IPS-15b (cell line): ENCODE results near the gene RANBP1.

Source experiments
- H3K27me3 ChIP-seq: one replicate; pipeline ENCODE4 v1.6.1; 2013; ENCODE audit warnings: low read length; ENCODE audit not compliant: control insufficient read depth, insufficient read depth
- H3K36me3 ChIP-seq: one replicate; pipeline ENCODE4 v1.6.1; 2013; ENCODE audit warnings: low read length; ENCODE audit not compliant: control insufficient read depth, insufficient read depth
- H3K4me1 ChIP-seq: one replicate; pipeline ENCODE4 v1.6.1; 2013; ENCODE audit warnings: mild to moderate bottlenecking, low read length; ENCODE audit not compliant: control insufficient read depth, insufficient read depth
- H3K4me3 ChIP-seq: one replicate; pipeline ENCODE4 v1.5.1; 2013; ENCODE audit warnings: low read depth, low read length
- H3K9ac ChIP-seq: one replicate; pipeline ENCODE4 v1.6.1; 2013; ENCODE audit warnings: low read depth, mild to moderate bottlenecking, low read length
- H3K9me3 ChIP-seq: one replicate; pipeline ENCODE4 v1.6.1; 2013; ENCODE audit warnings: mild to moderate bottlenecking, low read length; ENCODE audit not compliant: control insufficient read depth, insufficient read depth

RANBP1 gene

GRCh38 chr22:20148414-20148813, 32.5 kb downstream of the RANBP1 start:
- peaks cover 3% of the 10 kb centered on the region for H3K36me3 ChIP-seq
- H3K4me3 ChIP-seq, result no peak overlapping the region
- no peaks in the 10 kb centered on the region for H3K27me3 ChIP-seq
- no peak overlapping the region for H3K9ac ChIP-seq
- H3K4me1 ChIP-seq, result no peaks in the 10 kb centered on the region
- no peaks in the 10 kb centered on the region for H3K9me3 ChIP-seq

DNA sequence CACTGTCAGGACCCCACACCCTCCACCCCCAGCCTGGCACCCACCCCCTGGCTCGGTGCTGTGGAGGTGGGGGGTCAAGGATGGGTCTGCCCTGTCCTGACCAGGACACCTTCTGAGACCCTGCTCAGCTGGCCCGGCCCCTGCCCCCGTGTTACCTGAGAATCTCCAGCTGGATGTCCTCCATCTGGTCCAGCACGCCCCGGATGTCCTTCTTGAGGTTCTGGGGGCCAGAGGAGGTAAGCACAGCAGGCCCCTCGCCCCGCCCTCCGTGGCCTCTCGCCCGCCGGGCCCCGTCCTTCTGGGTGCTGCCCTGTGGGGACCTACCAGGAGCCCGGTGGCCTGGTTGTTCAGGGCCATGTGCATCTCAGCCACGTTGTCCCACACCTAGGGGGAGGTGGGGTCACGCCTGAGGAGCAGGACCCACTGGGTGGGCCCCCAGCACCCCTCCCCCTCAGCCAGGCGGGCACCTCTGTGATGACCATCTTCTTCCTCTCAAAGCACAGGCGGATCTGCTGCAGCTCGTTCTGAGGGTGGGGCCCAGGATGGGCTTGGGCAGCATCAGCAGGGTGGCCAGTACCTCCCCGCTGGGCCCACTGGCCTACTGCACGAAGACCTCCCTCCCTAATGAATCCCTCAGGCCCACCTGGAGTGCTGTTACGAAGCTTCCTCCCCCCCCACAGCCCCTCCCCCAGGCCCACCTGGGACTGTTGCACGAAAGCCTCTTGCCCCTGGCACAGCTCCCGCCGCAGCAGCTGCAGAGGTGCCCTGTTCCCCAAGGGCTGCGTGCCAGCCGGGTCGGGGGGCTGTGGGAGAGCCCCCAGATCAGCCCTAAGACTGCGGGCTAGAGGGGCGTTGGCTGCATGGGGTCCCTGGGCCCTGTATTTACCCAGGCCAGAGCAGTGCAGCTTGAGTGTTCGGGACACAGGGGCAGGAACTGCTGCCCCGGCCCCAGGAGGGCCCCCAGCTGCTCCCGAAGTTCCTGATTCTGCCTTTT, 33.6 kb downstream of the RANBP1 start:
- H3K9ac ChIP-seq, result no peak overlapping the region
- no peaks in the 10 kb centered on the region for H3K4me1 ChIP-seq
- no peak overlapping the region for H3K4me3 ChIP-seq
- no peaks in the 10 kb centered on the region for H3K27me3 ChIP-seq
- H3K36me3 ChIP-seq, result no peaks in the 10 kb centered on the region
- no peaks in the 10 kb centered on the region for H3K9me3 ChIP-seq

DNA sequence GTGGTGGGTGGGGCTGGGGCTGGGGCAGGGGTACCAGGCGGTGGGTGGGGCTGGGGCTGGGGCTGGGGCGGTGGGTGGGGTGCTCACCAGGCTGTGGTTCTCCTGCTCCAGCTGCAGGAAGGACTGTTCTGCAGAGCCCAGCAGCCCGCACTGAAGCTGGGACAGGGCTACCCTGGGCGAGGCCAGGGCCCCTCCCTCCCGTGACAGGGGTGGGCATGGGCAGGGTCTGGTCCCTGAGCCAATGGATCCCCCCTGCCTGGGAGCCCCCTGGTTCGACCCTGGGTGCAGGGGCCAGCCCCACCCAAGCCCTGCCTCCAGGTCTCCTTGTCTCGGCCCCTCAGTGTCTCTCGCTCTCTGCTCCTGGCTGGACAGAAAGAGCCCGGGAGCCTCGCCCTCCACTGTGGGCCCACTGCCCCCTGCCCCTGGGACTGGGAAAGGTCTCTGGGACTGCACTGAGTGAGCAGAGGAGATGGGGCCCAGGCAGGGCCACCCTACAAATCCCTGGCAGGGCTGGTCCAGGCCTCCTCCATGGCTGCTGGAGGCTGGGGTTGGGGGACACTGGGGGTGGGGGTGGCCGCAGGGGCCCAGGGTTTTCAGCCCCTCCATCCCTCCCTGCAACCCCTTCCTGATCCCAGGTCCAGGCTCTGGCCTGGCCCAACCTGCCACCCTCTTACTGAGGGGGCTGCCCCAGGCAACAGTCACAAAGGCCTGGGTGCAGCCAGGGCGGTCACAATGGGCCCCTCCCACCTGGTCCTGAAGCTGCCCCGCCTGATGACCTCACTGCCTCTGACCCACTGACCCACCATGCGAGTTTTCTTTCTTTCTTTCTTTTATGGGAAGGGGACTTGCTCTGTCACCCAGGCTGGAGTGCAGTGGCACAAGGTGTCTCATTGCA, 34.7 kb downstream of the RANBP1 start, which contains the start of gene CCDC188:
CCDC188 (minus strand) TSS at position 675 of the 895 bp plus-strand sequence; CDS start at position 606, 69 bp downstream.
- no peak within 1 kb of the TSS for H3K4me3 ChIP-seq
- H3K9me3 ChIP-seq, result no peaks in the 10 kb centered on the region
- no peaks in the 10 kb centered on the region for H3K27me3 ChIP-seq
- H3K9ac ChIP-seq, result no peak within 1 kb of the TSS
- H3K36me3 ChIP-seq, result no peaks in the 10 kb centered on the region
- no peaks in the 10 kb centered on the region for H3K4me1 ChIP-seq

- Histone ChIP-seq H3K9ac (no peak overlapping the region), H3K4me1 (no peaks in the 10 kb centered on the region), H3K27me3 (no peaks in the 10 kb centered on the region), H3K9me3 (no peaks in the 10 kb centered on the region), H3K4me3 (no peak overlapping the region), H3K36me3 (no peaks in the 10 kb centered on the region)
Observed at GRCh38 chr22:20151276-20151588, 35.3 kb downstream of the RANBP1 start.

GRCh38 chr22:20152464-20152890, 36.6 kb downstream of the RANBP1 start:
- no peak overlapping the region for H3K9ac ChIP-seq
- no peaks in the 10 kb centered on the region for H3K36me3 ChIP-seq
- H3K4me1 ChIP-seq, result no peaks in the 10 kb centered on the region

DNA sequence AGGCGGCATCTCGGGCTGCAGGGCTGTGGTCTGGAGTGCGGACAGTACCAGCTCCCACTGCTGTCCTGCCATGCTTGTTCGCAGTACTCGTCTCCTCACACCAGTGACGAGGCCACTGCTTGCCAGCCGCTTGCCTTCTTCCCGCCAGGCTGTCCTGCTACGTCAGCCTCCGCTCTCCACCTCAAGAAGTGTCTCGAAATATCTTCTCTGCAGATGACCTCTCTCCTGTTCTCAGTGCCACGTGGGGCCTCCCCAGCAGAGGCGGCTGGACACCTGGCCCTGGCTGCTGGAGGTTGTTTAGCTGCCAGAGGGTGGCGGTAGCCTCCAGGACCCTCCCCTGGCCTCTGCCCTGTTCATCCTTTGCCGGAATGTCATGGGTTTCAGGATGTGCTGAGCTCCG, 38.0 kb downstream of the RANBP1 start:
- Histone ChIP-seq H3K4me3 (no peak overlapping the region), H3K9ac (no peak overlapping the region), H3K27me3 (no peaks in the 10 kb centered on the region), H3K4me1 (no peaks in the 10 kb centered on the region), H3K36me3 (no peaks in the 10 kb centered on the region), H3K9me3 (no peaks in the 10 kb centered on the region)

More at GRCh38 chr22:20152464-20152890, 36.6 kb downstream of the RANBP1 start:
- no peaks in the 10 kb centered on the region for H3K9me3 ChIP-seq
- H3K4me3 ChIP-seq, result no peak overlapping the region
- H3K27me3 ChIP-seq, result no peaks in the 10 kb centered on the region

GRCh38 chr22:20154602-20155187, 38.8 kb downstream of the RANBP1 start:
- Histone ChIP-seq H3K9me3 (no peaks in the 10 kb centered on the region), H3K9ac (no peak overlapping the region), H3K4me3 (no peak overlapping the region), H3K27me3 (no peaks in the 10 kb centered on the region), H3K4me1 (no peaks in the 10 kb centered on the region), H3K36me3 (no peaks in the 10 kb centered on the region)

GRCh38 chr22:20155330-20156041, 39.6 kb downstream of the RANBP1 start:
- no peak overlapping the region for H3K4me3 ChIP-seq
- no peaks in the 10 kb centered on the region for H3K9me3 ChIP-seq
- H3K4me1 ChIP-seq, result no peaks in the 10 kb centered on the region
- H3K36me3 ChIP-seq, result no peaks in the 10 kb centered on the region
- H3K9ac ChIP-seq, result no peak overlapping the region
- H3K27me3 ChIP-seq, result no peaks in the 10 kb centered on the region

DNA sequence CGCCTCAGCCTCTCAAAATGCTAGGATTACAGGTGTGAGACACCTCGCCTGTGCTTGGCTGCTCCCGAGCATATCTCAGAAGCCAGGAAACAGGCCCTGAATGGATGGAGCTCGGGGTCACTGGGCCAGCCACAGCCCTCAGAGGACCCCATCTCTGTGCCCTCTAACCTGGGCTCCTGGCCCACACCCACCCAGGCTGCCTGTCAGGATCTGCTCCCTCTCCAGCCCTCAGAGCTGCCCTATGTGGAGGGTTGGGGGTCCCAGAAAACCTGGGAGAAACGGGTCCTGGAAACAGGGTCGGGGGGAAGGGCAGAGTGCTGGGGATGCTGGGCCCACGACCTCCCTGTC, 40.1 kb downstream of the RANBP1 start:
- Histone ChIP-seq H3K36me3 (no peaks in the 10 kb centered on the region), H3K9ac (no peak overlapping the region), H3K4me1 (no peaks in the 10 kb centered on the region), H3K27me3 (no peaks in the 10 kb centered on the region), H3K9me3 (no peaks in the 10 kb centered on the region), H3K4me3 (no peak overlapping the region)

DNA sequence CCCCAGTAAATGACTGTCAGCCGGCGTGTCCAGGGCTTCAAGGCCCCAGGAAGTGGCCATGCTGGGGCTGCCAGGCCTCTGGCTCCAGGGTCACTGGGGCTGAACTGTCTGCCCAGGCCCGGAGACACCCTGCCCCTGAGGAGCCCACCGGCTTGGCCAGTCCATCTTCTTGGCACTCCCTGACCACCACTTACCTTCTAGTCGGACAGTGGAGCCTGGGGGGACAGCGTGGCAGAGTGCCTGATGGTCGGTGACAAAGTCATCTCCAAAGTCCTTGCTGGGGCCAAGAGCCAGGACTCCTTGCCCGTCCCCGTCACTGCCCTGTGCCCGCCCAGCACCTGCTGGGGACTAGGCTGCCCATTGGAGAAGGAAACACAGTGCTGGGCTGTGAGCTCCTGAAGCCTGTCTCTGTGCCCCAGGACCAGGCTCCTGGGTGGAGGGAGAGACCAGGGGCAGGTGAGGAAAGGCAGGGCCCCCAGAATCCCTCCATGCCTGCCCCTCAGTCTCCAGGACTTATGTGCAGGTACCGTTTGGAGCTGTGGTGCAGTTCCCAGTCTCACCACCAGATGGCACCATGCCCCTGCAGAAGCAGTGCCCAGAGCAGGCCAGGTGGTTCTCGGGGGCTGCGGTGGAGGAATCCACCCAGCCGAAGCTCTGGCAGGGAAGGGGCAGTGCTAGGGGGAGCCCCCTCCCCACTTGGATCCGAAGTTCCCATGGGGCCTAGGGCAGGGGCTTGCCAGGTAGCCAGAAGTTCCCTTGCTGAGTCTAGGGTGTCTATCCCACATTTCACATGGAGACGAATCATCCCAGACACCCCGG, 40.9 kb downstream of the RANBP1 start:
- no peak overlapping the region for H3K9ac ChIP-seq
- H3K4me3 ChIP-seq, result no peak overlapping the region
- H3K4me1 ChIP-seq, result no peaks in the 10 kb centered on the region

More for the DNA sequence above, 40.9 kb downstream of the RANBP1 start:
- Histone ChIP-seq H3K36me3 (no peaks in the 10 kb centered on the region), H3K9me3 (no peaks in the 10 kb centered on the region), H3K27me3 (no peaks in the 10 kb centered on the region)
